HepG2 (cell line): ENCODE measurements around the gene GALNT5. TPM values are rescaled to one million over a fixed set of nuclear protein-coding genes. Genes with fewer than 3 reads are reported as not detected.

Source experiments
- ATAC-seq: fragments of 200-7000 bp; cut with Tn5 transposase; 3 replicates; pipeline ENCODE4 v1.9.1; 2020; ENCODE audit warnings: mild to moderate bottlenecking, moderate library complexity
- BruUV-seq: library from RNA; stranded (reverse); fragments of 400-500 nt; replicated peaks from 2 replicates; lab custom pipeline; 2021; lab: Mats Ljungman, UMichigan
- CTCF ChIA-PET: fragments of 300-600 bp; formaldehyde crosslinking; extraction: SDS; loops from one replicate; lab custom pipeline; 2021; ENCODE audit warnings: low total read pairs, inconsistent platforms, low intra/inter-chr PET ratio; lab: Yijun Ruan, JAX
- POLR2A ChIA-PET: fragments of 350-600 bp; sonication (Branson Sonifier 250); formaldehyde crosslinking; loops from one replicate; lab custom pipeline; 2020; ENCODE audit warnings: antibody characterized with exemption, inconsistent platforms; lab: Yijun Ruan, JAX
- DNase-seq: peaks from one replicate; pipeline ENCODE4 v3.0.0-alpha.2; 2015; ENCODE audit warnings: low spot score
- FAIRE-seq: peaks from 3 replicates; lab custom pipeline; 2011; peaks lifted over from hg19 to GRCh38; lab: Jason Lieb, UNC
- H2AFZ ChIP-seq: one replicate; pipeline ENCODE4 v1.6.1; 2011; ENCODE audit warnings: low read length, inconsistent platforms
- H3K27ac ChIP-seq: fragments of 300-600 bp; 3 replicates; pipeline ENCODE4 v1.8.0; 2011; ENCODE audit warnings: mixed run types, mild to moderate bottlenecking, mixed read lengths, low read length, inconsistent platforms; ENCODE audit not compliant: insufficient read depth; ENCODE audit errors: extremely low read length
- H3K27me3 ChIP-seq, 2 experiments: fragments of 200-600 bp in 1 of 2; 2 replicates in 1 of 2; 3 replicates in 1 of 2; pipeline versions ENCODE4 v1.6.0 to v1.8.0; 2011; ENCODE audit warnings: low read length in 2 of 2, mild to moderate bottlenecking in 2 of 2, moderate library complexity in 2 of 2, inconsistent platforms in 1 of 2; ENCODE audit not compliant: insufficient read depth in 2 of 2, control insufficient read depth in 1 of 2
- H3K36me3 ChIP-seq, 2 experiments: fragments of 200-600 bp in 1 of 2; replicated peaks in 1 of 2; 2 replicates in 1 of 2; 3 replicates in 1 of 2; pipeline versions ENCODE4 v1.5.1 to v1.8.0; 2011; ENCODE audit warnings: low read length in 2 of 2, inconsistent platforms in 1 of 2; ENCODE audit not compliant: insufficient read depth in 2 of 2, control insufficient read depth in 1 of 2
- H3K4me1 ChIP-seq: 2 replicates; pipeline ENCODE4 v1.5.1; 2012; ENCODE audit warnings: low read length, inconsistent platforms; ENCODE audit not compliant: insufficient read depth
- H3K4me2 ChIP-seq: 2 replicates; pipeline ENCODE4 v1.6.0; 2011; ENCODE audit warnings: low read depth, low read length, inconsistent platforms
- H3K4me3 ChIP-seq, 3 experiments: fragments of 200-600 bp in 1 of 3; sonication (generic), shearing (Covaris generic) in 1 of 3; replicated peaks in 1 of 3; 2 replicates each; pipeline ENCODE4 v1.5.1; 2011 to 2016; ENCODE audit warnings: low read length in 3 of 3, inconsistent platforms in 2 of 3, low read depth in 2 of 3, mild to moderate bottlenecking in 2 of 3, control low read depth in 1 of 3, mixed read lengths in 1 of 3; ENCODE audit not compliant: insufficient read depth in 1 of 3
- H3K79me2 ChIP-seq: one replicate; pipeline ENCODE4 v1.6.1; 2011; ENCODE audit warnings: low read length, inconsistent platforms; ENCODE audit not compliant: insufficient read depth
- H3K9ac ChIP-seq: 2 replicates; pipeline ENCODE4 v1.6.0; 2011; ENCODE audit warnings: mild to moderate bottlenecking, low read depth, low read length, inconsistent platforms; ENCODE audit not compliant: insufficient read depth
- H3K9me3 ChIP-seq: 2 replicates; pipeline ENCODE4 v1.5.1; 2012; ENCODE audit warnings: mild to moderate bottlenecking, low read length
- H4K20me1 ChIP-seq: 2 replicates; pipeline ENCODE4 v1.6.0; 2011; ENCODE audit warnings: inconsistent platforms, mild to moderate bottlenecking, low read length, moderate library complexity; ENCODE audit not compliant: insufficient read depth
- CBX1 ChIP-seq: IDR thresholded peaks from one replicate; pipeline ENCODE4 v1.6.1; 2016; ENCODE audit warnings: antibody characterized with exemption, low read depth
- GFI1 ChIP-seq: sonication (generic); formaldehyde crosslinking; IDR thresholded peaks from 2 replicates; pipeline ENCODE4 v1.5.0; 2020; ENCODE audit warnings: missing genetic modification reagents, mild to moderate bottlenecking, borderline replicate concordance
- HES4 ChIP-seq: sonication (generic); formaldehyde crosslinking; IDR thresholded peaks from 2 replicates; pipeline ENCODE4 v1.9.0; 2021; ENCODE audit warnings: mild to moderate bottlenecking, missing genetic modification reagents, borderline replicate concordance
- NFE2L2 ChIP-seq: fragments of 150-350 bp; IDR thresholded peaks from 2 replicates; pipeline ENCODE4 v1.6.1; 2014; ENCODE audit warnings: low read length
- RBM22 ChIP-seq: fragments of 200-400 bp; formaldehyde crosslinking; optimal IDR thresholded peaks from 2 replicates; pipeline ENCODE3; 2017; ENCODE audit warnings: mild to moderate bottlenecking, low read length, moderate library complexity
- RFX3 ChIP-seq: IDR thresholded peaks from 2 replicates; pipeline ENCODE4 v1.6.1; 2016; ENCODE audit warnings: missing biosample characterization, missing genetic modification reagents
- SMAD1 ChIP-seq: sonication (generic); formaldehyde crosslinking; IDR thresholded peaks from 2 replicates; pipeline ENCODE4 v1.4.0; 2020; ENCODE audit warnings: missing genetic modification reagents, low read depth, mild to moderate bottlenecking, borderline replicate concordance
- TSC22D2 ChIP-seq: sonication (generic); formaldehyde crosslinking; IDR thresholded peaks from 2 replicates; pipeline ENCODE4 v1.5.1; 2020; ENCODE audit warnings: missing genetic modification reagents, mild to moderate bottlenecking, borderline replicate concordance
- WIZ ChIP-seq: sonication (generic); formaldehyde crosslinking; IDR thresholded peaks from 2 replicates; pipeline ENCODE4 v1.5.1; 2020; ENCODE audit warnings: mild to moderate bottlenecking, missing genetic modification reagents
- ZNF33B ChIP-seq: sonication (generic); formaldehyde crosslinking; IDR thresholded peaks from 2 replicates; pipeline ENCODE4 v1.5.1; 2020; ENCODE audit warnings: mild to moderate bottlenecking, missing genetic modification reagents
- ZNF432 ChIP-seq: sonication (generic); formaldehyde crosslinking; IDR thresholded peaks from 2 replicates; pipeline ENCODE4 v1.5.0; 2020; ENCODE audit warnings: missing genetic modification reagents, mild to moderate bottlenecking, borderline replicate concordance
- ZNF484 ChIP-seq: sonication (generic); formaldehyde crosslinking; IDR thresholded peaks from 2 replicates; pipeline ENCODE4 v1.5.1; 2020; ENCODE audit warnings: mild to moderate bottlenecking, low read depth, missing genetic modification reagents, borderline replicate concordance
- ZNF777 ChIP-seq: sonication (generic); formaldehyde crosslinking; IDR thresholded peaks from 2 replicates; pipeline ENCODE4 v1.4.0; 2020; ENCODE audit warnings: missing genetic modification reagents
- WGBS: methylation state at CpG from one replicate; pipeline ENCODE4 v1.1.6; 2017; ENCODE audit warnings: low lambda C conversion rate; 5-methylcytosine and 5-hydroxymethylcytosine counted together
- in situ Hi-C: cut with HindIII; loops from 2 replicates; pipeline ENCODE4 v1.10.0; 2017; ENCODE audit warnings: low pct_unique_long_range_greater_than_20kb; ENCODE audit not compliant: extremely low pct_ligation_motif_present
- intact Hi-C: fragments of 100-400 bp; cut with micrococcal nuclease; formaldehyde crosslinking; loops from one replicate; pipeline ENCODE4 v1.10.0; 2022; ENCODE audit not compliant: unreplicated experiment
- polyA plus RNA-seq, 8 experiments: library from polyadenylated mRNA; depleted of rRNA in 3 of 8; stranded (reverse) in 7 of 8; unstranded in 1 of 8; fragments of >200 nt; fragmentation: Illumina TruSeq in 4 of 8; extraction: Trizol in 4 of 8; gene quantifications; 2 replicates each; pipeline versions ENCODE4 v1.2.1 to v1.2.3, GENCODE V29; 2011 to 2016; ENCODE audit warnings: low read depth in 4 of 8, missing spikeins in 1 of 8, mixed read lengths in 1 of 8; ENCODE audit not compliant: insufficient read depth in 1 of 8
- total RNA-seq, 5 experiments: library from RNA; depleted of rRNA; stranded (reverse); fragments of >200 nt; fragmentation: Illumina TruSeq; extraction: Trizol; gene quantifications; 2 replicates each; pipeline ENCODE4 v1.2.3, GENCODE V29; 2016; ENCODE audit warnings: low read depth in 1 of 5
- TF ChIP-seq, protein P1 (sequence below): sonication (generic); formaldehyde crosslinking; IDR thresholded peaks from 2 replicates; pipeline ENCODE4 v1.8.1; 2023; ENCODE audit warnings: mild to moderate bottlenecking, missing genetic modification reagents

GALNT5 gene
- total and polyA plus RNA-seq, 2 of the 13 experiments (the other 11 are each of a cell fraction or from before 2014, with no cell fraction given), result not detected

DNA sequence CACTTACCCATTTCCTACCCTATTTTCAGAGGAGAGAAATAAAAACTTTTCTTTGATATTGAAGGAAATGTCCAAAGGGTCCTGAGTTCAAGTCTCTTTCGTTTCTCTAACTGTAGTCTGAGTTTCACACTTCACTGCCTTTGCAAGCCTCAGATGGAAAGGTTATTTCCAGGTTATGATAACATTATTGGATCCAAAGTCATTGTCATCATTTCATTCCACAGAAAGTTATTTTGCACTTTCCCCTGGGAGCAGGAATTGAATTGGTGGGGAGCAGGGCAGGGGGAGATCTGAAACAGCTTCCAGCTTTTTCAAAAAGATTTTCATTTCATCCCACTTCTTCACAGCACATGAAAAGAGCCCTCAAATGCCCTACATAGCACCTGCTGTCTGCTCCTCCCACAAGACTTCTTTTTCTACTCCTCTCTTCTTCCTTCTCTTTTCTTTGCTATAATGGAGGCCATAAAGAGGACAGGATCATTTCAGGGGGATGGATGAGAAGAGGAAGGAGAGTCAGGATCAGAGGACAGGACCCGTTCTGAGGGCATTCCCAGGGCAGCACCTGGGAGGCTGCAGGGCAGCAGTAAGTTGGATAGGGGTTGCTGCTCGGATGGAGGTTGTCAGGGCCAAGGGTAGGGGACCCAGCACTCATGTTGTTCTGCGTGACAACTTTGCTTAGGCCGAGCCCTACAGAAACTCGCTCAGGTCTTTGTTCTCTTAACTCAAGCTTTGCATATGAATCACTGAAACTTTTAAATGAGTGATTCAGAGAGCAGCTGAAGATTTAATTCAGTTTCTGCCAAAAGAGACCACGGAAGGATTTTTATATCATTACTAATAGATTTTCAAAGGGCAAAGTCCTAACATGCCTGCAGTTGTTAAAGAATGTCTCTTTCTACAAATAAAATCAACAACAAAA is 11.4 kb upstream of the GALNT5 start:
- in situ Hi-C loops (no loop called here), intact Hi-C loops (no loop called here)
- Histone ChIP-seq H3K4me1 (no peaks in the 10 kb centered on the region), H4K20me1 (no peaks in the 10 kb centered on the region), H3K4me3 (no peak overlapping the region), H3K9me3 (no peaks in the 10 kb centered on the region), H3K27ac (no peak overlapping the region), H3K36me3 (no peaks in the 10 kb centered on the region), H3K9ac (no peak overlapping the region), H3K27me3 (no peaks in the 10 kb centered on the region), H2AFZ (no peak overlapping the region), H3K4me2 (no peak overlapping the region), H3K79me2 (no peaks in the 10 kb centered on the region)
- TF ChIP-seq, protein P1, sequence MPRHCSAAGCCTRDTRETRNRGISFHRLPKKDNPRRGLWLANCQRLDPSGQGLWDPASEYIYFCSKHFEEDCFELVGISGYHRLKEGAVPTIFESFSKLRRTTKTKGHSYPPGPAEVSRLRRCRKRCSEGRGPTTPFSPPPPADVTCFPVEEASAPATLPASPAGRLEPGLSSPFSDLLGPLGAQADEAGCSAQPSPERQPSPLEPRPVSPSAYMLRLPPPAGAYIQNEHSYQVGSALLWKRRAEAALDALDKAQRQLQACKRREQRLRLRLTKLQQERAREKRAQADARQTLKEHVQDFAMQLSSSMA (CRISPR knock-in tag), result no peak
- TF ChIP-seq ZNF777 (CRISPR knock-in tag) (no peak), ZNF484 (CRISPR knock-in tag) (no peak), CBX1 (no peak), HES4 (no peak), ZNF33B (CRISPR knock-in tag) (no peak), SMAD1 (CRISPR knock-in tag) (no peak), NFE2L2 (no peak), ZNF432 (CRISPR knock-in tag) (no peak), WIZ (CRISPR knock-in tag) (no peak), RBM22 (no peak), RFX3 (CRISPR knock-in tag) (no peak), TSC22D2 (CRISPR knock-in tag) (no peak), GFI1 (CRISPR knock-in tag) (no peak)
- DNase-seq, result no peak
- ATAC-seq, result no peak
- ChIA-PET POLR2A (no interaction called here), CTCF (no interaction called here)
- FAIRE-seq, result no peak
- WGBS, result 1% methylated on average over 7 of the region's 7 CpGs
- BruUV-seq, result no TSS peak
